DOHH2 (cell line): ENCODE results near the gene ANTXRL.
"Not testable (repeated sequence)": the region's sequence is repeated elsewhere in the genome, so short reads cannot be mapped to it uniquely, and the experiment has no call there.

Experiments used
- H3F3A ChIP-seq: fragments of 200-600 bp; sonication (generic), shearing (Covaris generic); 2 replicates; pipeline ENCODE4 v1.6.0; 2016; ENCODE audit warnings: antibody characterized with exemption, mild to moderate bottlenecking; ENCODE audit not compliant: control insufficient read depth, insufficient read depth
- H3K27ac ChIP-seq: fragments of 200-600 bp; sonication (generic); 2 replicates; pipeline ENCODE4 v1.5.1; 2014; ENCODE audit warnings: low read depth, mild to moderate bottlenecking, low read length, moderate library complexity
- H3K27me3 ChIP-seq: fragments of 200-600 bp; sonication (generic); 2 replicates; pipeline ENCODE4 v1.6.1; 2014; ENCODE audit warnings: mild to moderate bottlenecking, low read length, mixed read lengths; ENCODE audit not compliant: control insufficient read depth
- H3K36me3 ChIP-seq: fragments of 200-600 bp; sonication (generic); 2 replicates; pipeline ENCODE4 v1.6.1; 2014; ENCODE audit warnings: mild to moderate bottlenecking, low read length, moderate library complexity, mixed read lengths; ENCODE audit not compliant: control insufficient read depth
- H3K4me1 ChIP-seq: fragments of 200-600 bp; sonication (generic); 2 replicates; pipeline ENCODE4 v1.6.1; 2014; ENCODE audit warnings: mild to moderate bottlenecking, low read length, mixed read lengths; ENCODE audit not compliant: control insufficient read depth
- H3K4me2 ChIP-seq: fragments of 200-600 bp; sonication (generic); 2 replicates; pipeline ENCODE4 v1.6.0; 2014; ENCODE audit warnings: mild to moderate bottlenecking, low read length, moderate library complexity
- H3K4me3 ChIP-seq: fragments of 200-600 bp; sonication (generic); 2 replicates; pipeline ENCODE4 v1.5.1; 2014; ENCODE audit warnings: mild to moderate bottlenecking, low read length, mixed read lengths
- H3K79me2 ChIP-seq: fragments of 200-600 bp; sonication (generic); 2 replicates; pipeline ENCODE4 v1.6.1; 2014; ENCODE audit warnings: mild to moderate bottlenecking, low read length, mixed read lengths; ENCODE audit not compliant: control insufficient read depth
- H3K9me2 ChIP-seq: fragments of 200-600 bp; sonication (generic); replicated peaks from 2 replicates; pipeline ENCODE4 v1.6.1; 2014; ENCODE audit warnings: mild to moderate bottlenecking, low read length, mixed read lengths; ENCODE audit not compliant: control insufficient read depth
- H3K9me3 ChIP-seq: fragments of 200-600 bp; sonication (generic); 2 replicates; pipeline ENCODE4 v1.6.1; 2014; ENCODE audit warnings: antibody characterized with exemption, low read length, mixed read lengths; ENCODE audit not compliant: control insufficient read depth, insufficient read depth
- H4K20me1 ChIP-seq: fragments of 200-600 bp; sonication (generic); 2 replicates; pipeline ENCODE4 v1.6.0; 2014; ENCODE audit warnings: low read depth, mild to moderate bottlenecking, antibody characterized with exemption, low read length, moderate library complexity; ENCODE audit not compliant: control insufficient read depth, insufficient read depth
- EZH2phosphoT487 ChIP-seq: fragments of 200-600 bp; sonication (generic); IDR thresholded peaks from 2 replicates; pipeline ENCODE4 v1.6.1; 2017; ENCODE audit warnings: borderline replicate concordance, mild to moderate bottlenecking, antibody characterized with exemption, low read length, moderate library complexity, mixed read lengths
- TF ChIP-seq, protein P1 (sequence below): fragments of 200-600 bp; sonication (generic); IDR thresholded peaks from one replicate; pipeline ENCODE4 v1.5.1; 2014; ENCODE audit warnings: antibody characterized with exemption, mild to moderate bottlenecking, low read depth, low read length; ENCODE audit not compliant: poor library complexity, severe bottlenecking

Gene ANTXRL

DNA sequence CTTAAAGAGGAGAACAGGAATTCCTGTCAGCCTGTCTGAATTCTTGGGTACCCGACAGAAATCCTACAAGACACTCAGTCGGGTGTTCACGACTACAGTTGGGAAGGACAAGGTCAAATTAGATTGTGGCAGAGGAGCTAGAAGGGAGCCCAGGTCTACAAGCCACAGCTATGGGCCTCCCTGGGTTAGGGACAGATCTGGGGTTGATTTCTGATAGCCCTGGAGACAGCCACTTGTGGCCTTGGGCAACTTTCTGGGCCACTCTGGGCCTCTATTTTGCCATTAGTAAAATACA, 39.7 kb upstream of the ANTXRL start:
- H3K79me2 ChIP-seq: no peaks in the 10 kb centered on the region
- no peaks in the 10 kb centered on the region for H3K9me3 ChIP-seq
- no peaks in the 10 kb centered on the region for H3K36me3 ChIP-seq
- no peak overlapping the region for H3K4me2 ChIP-seq
- no peaks in the 10 kb centered on the region for H3F3A ChIP-seq
- no peaks in the 10 kb centered on the region for H4K20me1 ChIP-seq
- no peaks in the 10 kb centered on the region for H3K9me2 ChIP-seq
- no peak overlapping the region for H3K4me3 ChIP-seq
- no peaks in the 10 kb centered on the region for H3K27me3 ChIP-seq
- H3K4me1 ChIP-seq: no peaks in the 10 kb centered on the region
- TF ChIP-seq, protein P1, sequence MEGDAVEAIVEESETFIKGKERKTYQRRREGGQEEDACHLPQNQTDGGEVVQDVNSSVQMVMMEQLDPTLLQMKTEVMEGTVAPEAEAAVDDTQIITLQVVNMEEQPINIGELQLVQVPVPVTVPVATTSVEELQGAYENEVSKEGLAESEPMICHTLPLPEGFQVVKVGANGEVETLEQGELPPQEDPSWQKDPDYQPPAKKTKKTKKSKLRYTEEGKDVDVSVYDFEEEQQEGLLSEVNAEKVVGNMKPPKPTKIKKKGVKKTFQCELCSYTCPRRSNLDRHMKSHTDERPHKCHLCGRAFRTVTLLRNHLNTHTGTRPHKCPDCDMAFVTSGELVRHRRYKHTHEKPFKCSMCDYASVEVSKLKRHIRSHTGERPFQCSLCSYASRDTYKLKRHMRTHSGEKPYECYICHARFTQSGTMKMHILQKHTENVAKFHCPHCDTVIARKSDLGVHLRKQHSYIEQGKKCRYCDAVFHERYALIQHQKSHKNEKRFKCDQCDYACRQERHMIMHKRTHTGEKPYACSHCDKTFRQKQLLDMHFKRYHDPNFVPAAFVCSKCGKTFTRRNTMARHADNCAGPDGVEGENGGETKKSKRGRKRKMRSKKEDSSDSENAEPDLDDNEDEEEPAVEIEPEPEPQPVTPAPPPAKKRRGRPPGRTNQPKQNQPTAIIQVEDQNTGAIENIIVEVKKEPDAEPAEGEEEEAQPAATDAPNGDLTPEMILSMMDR: no peak
- H3K27ac ChIP-seq: no peak overlapping the region

DNA sequence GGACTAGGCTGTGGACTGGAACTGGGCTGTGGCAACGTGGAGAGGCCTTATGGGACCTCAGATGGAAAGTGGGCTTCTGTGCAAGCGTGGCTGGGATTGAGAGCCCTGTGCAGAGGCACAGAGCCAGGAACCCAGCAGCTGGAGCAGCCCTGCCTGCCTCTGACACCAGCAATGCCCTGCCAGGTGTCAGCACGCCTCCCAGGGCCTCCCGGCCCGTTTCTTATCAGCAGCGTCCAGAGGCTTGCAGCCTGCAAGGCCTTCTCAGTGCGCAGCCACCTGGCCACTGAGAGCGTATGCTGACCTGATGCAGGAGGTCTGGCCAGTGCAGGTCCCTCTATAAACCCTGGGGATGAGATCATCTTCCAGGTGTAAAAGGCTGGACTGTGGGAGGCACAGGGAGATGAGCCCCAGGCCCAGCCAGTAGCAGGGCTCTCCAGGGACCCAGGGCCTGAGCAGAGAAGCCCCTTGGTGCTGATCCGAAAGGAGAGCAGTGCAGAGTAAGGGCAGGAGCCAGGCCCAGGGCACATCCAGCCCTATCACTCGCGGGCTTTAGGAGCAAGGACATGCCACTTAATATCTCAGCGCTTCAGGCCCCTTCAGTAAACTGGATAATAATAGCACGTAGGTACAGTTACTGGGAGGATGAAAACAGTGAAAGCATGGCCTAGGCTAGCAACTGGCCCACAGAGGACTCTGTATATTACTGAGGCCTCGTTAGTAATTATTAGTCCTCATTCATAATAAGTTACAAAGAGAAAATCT, 38.8 kb upstream of the ANTXRL start:
- no peaks in the 10 kb centered on the region for H3K4me1 ChIP-seq
- no peaks in the 10 kb centered on the region for H4K20me1 ChIP-seq
- no peak overlapping the region for H3K27ac ChIP-seq
- H3K27me3 ChIP-seq: no peaks in the 10 kb centered on the region
- no peaks in the 10 kb centered on the region for H3F3A ChIP-seq
- TF ChIP-seq EZH2phosphoT487: no peak
- TF ChIP-seq, protein P1: no peak
- no peaks in the 10 kb centered on the region for H3K79me2 ChIP-seq
- H3K9me3 ChIP-seq: no peaks in the 10 kb centered on the region
- no peak overlapping the region for H3K4me2 ChIP-seq
- no peak overlapping the region for H3K4me3 ChIP-seq
- no peaks in the 10 kb centered on the region for H3K9me2 ChIP-seq
- no peaks in the 10 kb centered on the region for H3K36me3 ChIP-seq

DNA sequence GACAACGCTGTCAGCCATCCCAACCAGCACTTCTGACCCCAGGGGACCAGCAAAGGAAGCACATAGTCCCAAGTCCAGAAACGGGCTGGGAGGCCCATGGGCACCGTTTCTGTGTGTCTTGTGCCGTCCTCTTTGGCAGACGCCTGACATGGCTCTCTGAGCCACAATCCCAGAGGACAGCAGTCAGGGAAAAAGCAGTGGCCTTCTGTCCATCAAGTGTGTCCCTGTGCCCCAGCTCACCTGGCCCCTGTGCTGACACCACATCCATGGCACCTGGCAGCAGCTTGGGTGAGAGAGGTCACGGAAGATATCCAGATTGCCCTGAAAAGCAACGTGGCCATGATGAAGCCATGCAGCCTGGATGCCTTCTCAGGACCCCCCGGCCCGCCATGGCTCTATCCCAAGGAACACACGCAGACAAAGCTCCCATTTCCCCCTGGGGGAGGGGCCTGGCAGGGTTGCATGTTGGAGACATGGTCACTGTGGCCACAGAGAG, 38.1 kb upstream of the ANTXRL start:
- H3K36me3 ChIP-seq: no peaks in the 10 kb centered on the region
- H3K27ac ChIP-seq: no peak overlapping the region
- TF ChIP-seq, protein P1: no peak
- TF ChIP-seq EZH2phosphoT487: no peak
- H3K4me1 ChIP-seq: no peaks in the 10 kb centered on the region
- H3K4me2 ChIP-seq: no peak overlapping the region
- no peaks in the 10 kb centered on the region for H3K27me3 ChIP-seq
- H3F3A ChIP-seq: no peaks in the 10 kb centered on the region
- H3K4me3 ChIP-seq: no peak overlapping the region
- H3K9me2 ChIP-seq: no peaks in the 10 kb centered on the region
- H4K20me1 ChIP-seq: no peaks in the 10 kb centered on the region
- H3K79me2 ChIP-seq: no peaks in the 10 kb centered on the region
- no peaks in the 10 kb centered on the region for H3K9me3 ChIP-seq

DNA sequence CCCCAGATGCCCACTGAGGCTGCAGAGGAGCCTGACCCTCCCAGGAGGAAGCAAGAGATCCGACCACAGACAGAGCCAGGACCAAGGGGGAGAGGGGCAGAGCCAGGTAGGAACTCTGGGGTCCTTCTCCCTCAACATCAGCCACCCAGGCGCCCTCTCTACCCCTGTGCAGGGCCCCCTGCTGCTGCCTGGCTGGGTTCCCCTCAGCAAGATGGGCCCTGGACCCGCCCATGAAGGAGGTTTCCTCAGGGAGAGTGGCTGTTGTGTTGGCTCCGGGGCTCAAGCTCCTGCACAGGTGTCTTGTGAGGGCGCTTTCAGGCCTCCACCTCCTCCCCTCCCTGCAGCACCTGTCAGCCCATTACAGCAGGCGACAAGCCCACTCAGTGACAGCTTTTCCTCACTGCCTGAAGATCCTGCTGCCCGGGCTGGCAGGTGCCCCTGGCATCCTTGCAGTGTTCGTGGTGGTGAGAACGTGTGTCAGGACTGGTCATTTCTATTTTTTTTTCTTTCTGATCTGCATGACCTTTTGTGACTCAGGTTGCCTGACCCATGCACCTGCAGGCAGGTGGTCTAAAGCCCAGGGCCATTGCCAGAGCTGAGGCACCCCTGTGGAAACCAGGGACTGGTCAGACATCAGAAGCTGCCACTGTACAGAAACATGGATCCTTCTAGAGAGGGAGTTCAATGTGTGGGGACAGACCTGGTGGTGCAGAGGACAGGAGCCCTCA, 37.0 kb upstream of the ANTXRL start:
- H3K4me3 ChIP-seq, H4K20me1 ChIP-seq, H3F3A ChIP-seq, H3K36me3 ChIP-seq, H3K27ac ChIP-seq, H3K4me2 ChIP-seq, H3K4me1 ChIP-seq, H3K79me2 ChIP-seq, H3K9me2 ChIP-seq, H3K9me3 ChIP-seq, H3K27me3 ChIP-seq: not testable (repeated sequence)
